Peyer's patch (tissue), 4 donors: ENCODE data around the gene TEX35. TPM values are rescaled to one million over a fixed set of nuclear protein-coding genes. Genes with fewer than 3 reads are reported as not detected.
A peak's percentile ranks its signal among the peaks of the same experiment; 100 is the strongest.

Experiments
- DNase-seq, 3 donors: peaks; one replicate each; pipeline ENCODE4 v3.0.0-alpha.2; 2017 to 2019
- H3K27ac ChIP-seq, 4 donors: fragments of 200-600 bp; sonication (generic); one replicate each; pipeline ENCODE4 v1.5.1; 2016 to 2019
- H3K27me3 ChIP-seq, 2 donors: fragments of 200-600 bp; sonication (generic); one replicate each; pipeline ENCODE4 v1.5.1; 2019
- H3K36me3 ChIP-seq, 3 donors: fragments of 200-600 bp; sonication (generic); one replicate each; pipeline ENCODE4 v1.5.1; 2016 to 2019
- H3K4me1 ChIP-seq, 4 donors: fragments of 200-600 bp; sonication (generic); one replicate each; pipeline ENCODE4 v1.5.1; 2016 to 2019
- H3K4me3 ChIP-seq, 4 donors: fragments of 200-600 bp; sonication (generic); 1 replicate in 3 of 4; 2 replicates in 1 of 4; pipeline ENCODE4 v1.5.1; 2016 to 2019; ENCODE audit warnings: mild to moderate bottlenecking in 1 of 4
- H3K9me3 ChIP-seq, 4 donors: fragments of 200-600 bp; sonication (generic); one replicate each; pipeline ENCODE4 v1.5.1; 2016 to 2019; ENCODE audit warnings: mild to moderate bottlenecking in 1 of 4
- POLR2A ChIP-seq, 2 donors: fragments of 450-650 bp; IDR thresholded peaks; one replicate each; pipeline ENCODE4 v1.5.1; 2017; ENCODE audit warnings: antibody characterized with exemption in 2 of 2, mild to moderate bottlenecking in 2 of 2, moderate library complexity in 2 of 2
- total RNA-seq, 4 donors: library from RNA; depleted of rRNA; stranded (reverse); fragments of >200 nt; gene quantifications; one replicate each; pipeline ENCODE4 v1.1.0, GENCODE V29; 2016
- TF ChIP-seq, protein P1 (sequence below), 6 experiments: fragments of 450-650 bp in 4 of 6; fragments of 200-600 bp in 2 of 6; sonication (generic) in 1 of 6; IDR thresholded peaks; one replicate each; pipeline ENCODE4 v1.5.1; 2017 to 2019; ENCODE audit warnings: antibody characterized with exemption in 6 of 6, mild to moderate bottlenecking in 3 of 6, moderate library complexity in 1 of 6

TEX35 gene
- total RNA-seq, 4 donors from 2014 or later = not detected

DNA sequence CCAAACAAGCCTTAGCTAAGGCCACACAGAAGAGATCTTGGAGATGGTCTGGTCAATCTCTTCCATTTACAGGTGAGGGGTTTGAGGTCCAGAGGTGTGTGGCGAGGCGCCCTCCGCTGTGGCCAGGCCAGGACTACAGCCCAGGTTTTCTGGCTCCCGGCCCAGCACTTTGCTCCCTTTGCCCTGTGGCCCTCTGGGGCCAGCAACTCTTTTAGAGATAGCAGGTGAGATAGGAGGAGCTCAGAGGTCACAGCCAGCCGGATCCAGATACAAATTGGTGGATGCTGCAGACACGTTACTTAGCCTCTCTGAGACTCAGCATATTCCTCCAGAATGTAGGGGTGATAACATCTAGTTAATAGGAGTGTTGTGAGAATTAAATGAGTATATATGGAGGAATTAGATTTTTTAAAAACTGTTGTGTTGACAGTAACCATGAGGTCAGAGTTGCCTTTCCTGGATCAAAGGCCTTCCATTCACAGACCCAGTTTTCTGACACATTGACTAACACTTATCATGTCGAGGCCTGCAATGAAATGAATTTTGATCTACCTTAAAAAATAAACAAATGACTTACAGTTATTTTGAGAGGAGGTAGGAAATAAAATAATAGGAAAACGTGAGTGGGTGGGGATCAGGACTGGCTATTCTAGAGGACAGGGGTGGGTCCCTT is 16.6 kb downstream of the TEX35 start:
- Histone ChIP-seq H3K27me3 (no peaks in the 10 kb centered on the region), H3K9me3 (no peaks in the 10 kb centered on the region), H3K36me3 (no peaks in the 10 kb centered on the region), H3K27ac (peak overlapping the region in 2 of 4 donors; percentile 60 to 73), H3K4me1 (peaks cover 0 to 13% (median 0%) of the 10 kb centered on the region in 4 donors), H3K4me3 (no peak overlapping the region)
- peak in 2 of 3 donors; percentile 80 to 81 for DNase-seq
- TF ChIP-seq POLR2A (IDR thresholded peaks at IDR 0.05) = no peak
- TF ChIP-seq, protein P1, sequence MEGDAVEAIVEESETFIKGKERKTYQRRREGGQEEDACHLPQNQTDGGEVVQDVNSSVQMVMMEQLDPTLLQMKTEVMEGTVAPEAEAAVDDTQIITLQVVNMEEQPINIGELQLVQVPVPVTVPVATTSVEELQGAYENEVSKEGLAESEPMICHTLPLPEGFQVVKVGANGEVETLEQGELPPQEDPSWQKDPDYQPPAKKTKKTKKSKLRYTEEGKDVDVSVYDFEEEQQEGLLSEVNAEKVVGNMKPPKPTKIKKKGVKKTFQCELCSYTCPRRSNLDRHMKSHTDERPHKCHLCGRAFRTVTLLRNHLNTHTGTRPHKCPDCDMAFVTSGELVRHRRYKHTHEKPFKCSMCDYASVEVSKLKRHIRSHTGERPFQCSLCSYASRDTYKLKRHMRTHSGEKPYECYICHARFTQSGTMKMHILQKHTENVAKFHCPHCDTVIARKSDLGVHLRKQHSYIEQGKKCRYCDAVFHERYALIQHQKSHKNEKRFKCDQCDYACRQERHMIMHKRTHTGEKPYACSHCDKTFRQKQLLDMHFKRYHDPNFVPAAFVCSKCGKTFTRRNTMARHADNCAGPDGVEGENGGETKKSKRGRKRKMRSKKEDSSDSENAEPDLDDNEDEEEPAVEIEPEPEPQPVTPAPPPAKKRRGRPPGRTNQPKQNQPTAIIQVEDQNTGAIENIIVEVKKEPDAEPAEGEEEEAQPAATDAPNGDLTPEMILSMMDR (IDR thresholded peaks at IDR 0.05) = peak in 3 of 6 experiments; percentile 14 to 33 (median 20)

DNA sequence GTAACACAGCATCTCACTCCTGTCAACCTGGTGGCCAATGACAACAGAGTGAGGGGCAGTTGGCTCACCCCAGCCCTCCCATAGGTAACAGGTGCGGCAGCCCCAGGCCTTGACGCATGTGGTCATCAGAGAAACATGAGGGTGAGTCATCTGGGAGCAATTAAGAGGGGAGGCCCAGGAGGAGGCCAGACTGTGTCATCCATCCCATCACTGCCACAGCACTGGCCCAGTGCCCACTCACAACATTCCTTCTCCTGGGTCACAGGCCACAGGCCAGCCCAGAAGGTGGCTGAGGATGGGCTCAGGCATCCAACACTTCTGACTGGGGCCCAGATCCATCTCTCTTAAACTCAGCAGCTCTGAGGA is 17.1 kb downstream of the TEX35 start:
- Histone ChIP-seq H3K4me3 (no peak overlapping the region), H3K27ac (peak overlapping the region in 2 of 4 donors; percentile 60 to 73), H3K36me3 (no peaks in the 10 kb centered on the region), H3K4me1 (peaks cover 0 to 13% (median 0%) of the 10 kb centered on the region in 4 donors), H3K27me3 (no peaks in the 10 kb centered on the region), H3K9me3 (no peaks in the 10 kb centered on the region)
- DNase-seq = peak in 2 of 3 donors; percentile 71 to 81
- TF ChIP-seq POLR2A (IDR thresholded peaks at IDR 0.05) = peak in 1 of 2 donors; percentile 22
- TF ChIP-seq, protein P1 (IDR thresholded peaks at IDR 0.05) = no peak

DNA sequence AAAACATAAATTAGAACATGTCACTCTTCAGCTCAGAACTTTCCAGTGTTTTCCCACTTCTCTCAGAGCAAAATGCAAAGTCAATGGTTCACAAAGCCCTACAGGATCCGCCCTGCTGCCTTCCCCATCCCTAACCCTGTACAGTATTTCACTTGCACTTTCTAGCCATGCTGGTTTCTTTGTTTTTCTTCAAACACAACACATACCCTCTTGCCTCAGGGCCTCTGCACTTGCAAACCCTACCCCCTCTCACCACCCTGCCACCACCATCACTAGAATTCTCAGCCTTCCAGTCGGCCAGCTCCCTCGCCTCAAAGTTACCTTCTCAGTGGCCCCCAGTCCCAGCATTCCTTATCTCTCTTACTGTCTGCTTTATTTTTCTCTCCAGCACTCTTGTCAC is 17.6 kb downstream of the TEX35 start:
- DNase-seq = no peak
- peak overlapping the region in 2 of 4 donors; percentile 60 to 73 for H3K27ac ChIP-seq
- no peaks in the 10 kb centered on the region for H3K36me3 ChIP-seq
- TF ChIP-seq, protein P1 (IDR thresholded peaks at IDR 0.05) = no peak
- no peak for TF ChIP-seq POLR2A (IDR thresholded peaks at IDR 0.05)
- no peaks in the 10 kb centered on the region for H3K27me3 ChIP-seq
- H3K4me3 ChIP-seq = no peak overlapping the region
- H3K4me1 ChIP-seq = peaks cover 0 to 13% (median 0%) of the 10 kb centered on the region in 4 donors
- H3K9me3 ChIP-seq = no peaks in the 10 kb centered on the region

DNA sequence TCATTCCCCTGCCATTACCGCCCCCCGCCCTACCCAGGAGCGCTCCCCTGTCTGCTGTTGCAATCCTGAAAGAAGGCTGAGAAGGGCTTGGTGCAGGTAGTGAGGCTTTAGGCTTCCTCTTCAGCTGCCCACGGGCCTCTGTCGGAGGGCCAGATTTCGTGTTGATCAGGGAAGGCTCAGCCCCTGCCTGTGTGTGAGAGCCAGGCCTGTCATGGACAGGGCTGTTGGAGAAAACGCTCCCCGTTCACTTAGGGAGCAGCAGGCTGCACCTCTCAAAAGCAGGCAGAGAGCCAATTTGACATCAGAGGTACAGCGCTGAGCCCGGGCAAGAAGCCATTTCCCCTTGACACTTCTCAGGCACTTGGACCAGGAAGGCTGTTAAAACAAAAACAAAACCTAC is 19.0 kb downstream of the TEX35 start:
- TF ChIP-seq, protein P1 (IDR thresholded peaks at IDR 0.05) = no peak
- TF ChIP-seq POLR2A (IDR thresholded peaks at IDR 0.05) = no peak
- Histone ChIP-seq H3K27me3 (no peaks in the 10 kb centered on the region), H3K9me3 (no peaks in the 10 kb centered on the region), H3K4me3 (no peak overlapping the region), H3K36me3 (no peaks in the 10 kb centered on the region), H3K4me1 (peaks cover 0 to 13% (median 0%) of the 10 kb centered on the region in 4 donors), H3K27ac (peak overlapping the region in 1 of 4 donors; percentile 16)
- no peak for DNase-seq

DNA sequence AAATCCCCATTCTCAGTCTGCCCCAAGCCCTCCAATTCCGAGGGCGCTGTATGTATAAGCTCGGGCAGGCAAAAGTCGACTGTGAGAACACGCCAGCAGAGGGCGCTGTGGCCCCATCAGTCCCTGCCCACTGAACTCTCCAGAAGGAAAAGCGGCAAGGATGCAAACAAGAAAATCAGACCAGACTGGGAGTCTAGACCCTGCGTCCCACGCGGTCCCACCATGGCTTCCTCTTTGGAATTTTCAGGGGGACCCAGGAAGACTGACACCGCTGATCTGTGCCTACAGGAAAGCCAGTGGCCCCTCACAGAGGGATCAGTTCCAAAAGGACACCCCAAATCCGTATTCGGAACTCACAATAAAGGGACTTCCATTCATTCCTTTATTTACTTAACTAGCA is 19.5 kb downstream of the TEX35 start:
- DNase-seq = peak; percentile 83 to 95 (median 91)
- H3K9me3 ChIP-seq = no peaks in the 10 kb centered on the region
- no peak for TF ChIP-seq POLR2A (IDR thresholded peaks at IDR 0.05)
- TF ChIP-seq, protein P1 (IDR thresholded peaks at IDR 0.05) = peak; percentile 36 to 94 (median 90)
- peaks cover 0 to 17% (median 0%) of the 10 kb centered on the region in 4 donors for H3K4me1 ChIP-seq
- no peaks in the 10 kb centered on the region for H3K27me3 ChIP-seq
- H3K36me3 ChIP-seq = no peaks in the 10 kb centered on the region
- H3K4me3 ChIP-seq = no peak overlapping the region
- H3K27ac ChIP-seq = peak overlapping the region in 1 of 4 donors; percentile 16
